Measurements from ENCODE around the gene COL18A1.
"Not testable (repeated sequence)": the region's sequence is repeated elsewhere in the genome, so short reads cannot be mapped to it uniquely, and the experiment has no call there.

Gene COL18A1

DNA sequence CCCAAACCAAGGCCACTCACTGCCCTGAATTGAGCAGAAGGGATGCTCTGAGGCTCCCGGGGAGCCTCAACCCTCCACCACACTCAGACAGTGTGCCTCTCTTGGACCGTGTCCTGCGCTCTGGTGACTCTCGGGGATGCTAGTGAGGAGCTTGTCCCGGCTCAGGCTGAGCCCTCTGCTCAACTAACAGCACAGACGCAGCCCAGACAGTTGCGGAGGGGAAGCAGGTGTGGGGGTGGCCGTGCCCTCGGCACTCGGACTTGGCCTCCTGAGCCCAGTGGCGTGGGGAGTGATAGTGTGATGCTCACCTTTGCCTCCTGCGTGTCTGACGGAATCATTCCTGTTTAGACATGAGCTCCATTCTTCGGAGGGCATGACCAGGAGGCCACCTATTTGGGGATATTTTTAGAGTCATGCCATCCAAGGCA lies 152.7 kb downstream of the COL18A1 start:
- no peak for DNase-seq (ENCODE audit: low read depth in 2 of 2)

DNA sequence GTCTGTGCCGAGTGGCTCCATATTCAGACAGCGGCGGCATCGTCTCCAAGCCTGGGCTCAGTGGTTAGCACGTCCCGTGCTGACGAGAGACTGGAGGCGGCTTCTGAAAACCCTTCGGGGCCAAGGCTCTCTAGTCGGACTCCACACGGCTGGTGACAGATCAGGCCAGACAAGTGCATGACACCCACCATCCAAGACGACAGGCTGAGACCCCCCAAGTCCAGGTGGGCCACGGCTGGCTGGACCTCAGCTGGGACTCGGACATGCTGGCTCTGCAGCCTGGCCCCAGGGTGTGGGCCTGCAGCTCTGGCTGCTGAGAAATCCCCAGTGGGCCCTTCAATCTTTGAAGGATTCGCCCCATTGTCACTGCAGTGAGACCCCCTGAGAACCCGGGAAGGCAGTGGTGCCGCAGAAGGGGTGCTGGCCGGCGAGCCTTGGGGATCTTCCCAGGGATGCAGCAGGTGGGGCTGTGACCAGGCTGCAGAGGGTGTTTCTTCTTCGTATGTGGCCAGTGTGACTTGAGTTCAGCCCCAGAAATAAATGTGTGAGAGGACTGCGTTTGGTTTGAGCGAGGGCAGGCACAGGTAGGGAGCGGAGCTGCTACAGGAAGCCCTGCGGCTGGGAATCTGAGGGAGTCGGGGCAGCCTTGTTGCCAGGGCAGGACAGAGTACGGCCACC lies 153.2 kb downstream of the COL18A1 start:
- no peak for DNase-seq (ENCODE audit: low read depth in 2 of 2)

DNA sequence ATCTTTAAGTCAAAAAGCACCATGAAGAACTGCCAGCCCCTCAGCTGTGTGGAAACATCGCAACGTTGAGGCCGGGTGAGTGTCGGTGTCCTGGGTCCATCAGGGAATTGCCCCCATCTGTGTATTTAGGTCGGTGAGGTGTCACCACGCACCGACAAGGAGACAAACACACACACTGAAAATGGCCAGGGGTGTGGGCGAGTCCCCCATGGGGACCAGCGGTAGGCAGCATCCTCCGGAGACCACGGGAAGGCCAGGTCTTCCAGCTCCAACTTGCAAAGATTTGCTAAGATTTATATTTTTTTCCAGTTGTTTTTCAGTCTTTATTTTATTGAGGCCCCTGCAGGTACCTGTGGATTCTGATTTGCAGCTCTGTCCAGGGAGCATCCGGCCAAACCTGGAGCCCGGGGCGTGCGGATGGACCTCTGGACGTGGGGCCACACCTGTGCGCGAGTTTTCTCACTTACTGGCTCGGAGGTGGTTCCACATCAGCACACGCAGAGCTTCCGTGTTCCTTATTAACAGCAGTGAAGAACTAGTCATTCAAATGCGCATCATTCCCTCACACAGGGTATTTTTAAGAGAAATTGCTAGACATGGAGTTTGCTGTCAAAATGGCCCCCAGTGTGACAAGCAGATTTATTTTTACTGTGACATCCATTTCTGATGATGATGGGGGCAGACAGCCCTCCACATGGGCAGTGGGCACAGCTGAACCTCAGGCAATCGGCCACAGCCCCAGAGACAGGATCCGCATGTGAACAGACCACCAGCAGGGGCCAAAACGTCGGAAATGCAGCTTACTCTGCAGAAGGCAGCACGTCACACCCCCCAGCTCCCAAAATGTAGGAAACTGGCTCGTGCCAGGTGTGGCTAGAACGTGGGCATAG lies 154.5 kb downstream of the COL18A1 start:
- DNase-seq (ENCODE audit: low read depth in 2 of 2) = no peak

DNA sequence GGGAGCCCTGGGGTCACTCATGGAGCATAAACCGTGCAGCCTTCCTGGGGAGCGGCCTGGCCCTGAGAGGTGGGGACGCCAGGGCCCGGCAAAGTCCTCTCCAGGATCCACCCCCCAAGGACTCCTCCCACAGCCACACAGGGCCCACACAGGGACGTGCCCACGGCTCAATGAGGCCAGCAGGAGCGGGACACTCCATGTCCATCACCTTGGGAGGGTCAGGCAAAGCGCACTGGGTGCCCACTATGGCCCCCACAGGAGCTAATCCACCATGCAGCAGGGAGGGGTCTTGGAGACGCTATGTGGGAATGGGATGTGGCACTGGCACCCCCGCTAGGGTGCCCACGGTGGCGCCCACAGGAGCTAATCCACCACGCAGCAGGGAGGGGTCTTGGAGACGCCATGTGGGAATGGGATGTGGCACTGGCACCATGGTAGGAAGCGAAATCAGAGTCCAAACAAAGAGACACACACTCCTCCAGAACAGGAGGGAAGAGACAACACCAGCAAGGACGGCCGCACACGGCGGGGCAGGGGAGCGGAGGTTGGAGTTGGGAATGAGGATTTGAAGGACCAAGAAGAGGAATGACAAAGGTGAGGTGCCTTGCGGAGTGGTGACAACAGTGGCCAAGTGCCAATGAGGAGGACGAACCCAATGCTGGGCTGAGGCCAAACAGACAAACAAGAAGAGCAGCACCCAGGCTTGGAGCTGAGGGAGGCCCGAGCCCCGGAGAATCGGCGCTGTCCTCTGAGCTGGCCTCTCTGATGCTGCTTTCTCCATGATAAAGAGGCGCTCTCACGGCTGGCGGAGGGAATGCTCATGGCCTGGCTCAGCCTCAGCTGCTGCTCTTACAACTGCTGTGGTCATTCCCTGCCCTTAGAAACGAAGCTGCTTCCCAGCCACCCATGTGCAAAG lies 155.4 kb downstream of the COL18A1 start:
- DNase-seq (ENCODE audit: low read depth in 2 of 2) = no peak

DNA sequence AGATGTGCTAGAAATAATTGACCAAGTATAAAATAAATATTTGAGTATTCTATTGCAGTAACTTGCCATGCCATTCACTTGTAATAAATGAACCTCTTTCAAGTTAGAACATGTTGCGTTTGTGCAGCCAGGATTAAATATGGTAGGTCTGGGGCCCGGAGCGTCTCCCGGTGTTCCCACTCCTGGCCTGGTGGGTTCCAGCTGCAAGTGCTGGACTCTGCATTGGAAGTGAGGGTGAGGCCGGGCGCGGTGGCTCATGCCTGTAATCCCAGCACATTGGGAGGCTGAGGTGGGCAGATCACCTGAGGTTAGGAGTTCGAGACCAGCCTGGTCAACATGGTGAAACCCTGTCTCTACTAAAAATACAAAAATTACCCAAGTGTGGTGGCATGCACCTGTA lies 156.3 kb downstream of the COL18A1 start:
- not testable (repeated sequence) for DNase-seq (ENCODE audit: low read depth in 2 of 2)

DNA sequence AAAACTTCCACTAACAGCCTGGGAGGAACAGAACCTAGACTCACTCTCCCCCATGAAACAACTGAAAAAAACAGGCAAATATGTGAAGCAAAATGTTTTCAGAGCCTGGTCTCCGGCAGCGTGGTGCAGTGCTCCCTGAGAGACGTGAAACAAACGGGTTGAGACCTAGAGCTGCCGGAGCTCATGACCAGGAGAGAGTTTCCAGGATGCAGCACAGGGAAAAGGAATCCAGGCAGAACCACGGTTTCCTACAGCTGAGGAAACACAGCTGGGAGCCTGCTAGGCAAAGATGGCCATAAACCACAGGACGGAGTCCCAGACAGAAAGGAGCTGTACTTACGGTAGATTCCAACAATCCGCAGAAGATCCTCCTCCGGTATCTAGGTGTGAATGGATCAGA lies 157.4 kb downstream of the COL18A1 start:
- no peak for DNase-seq (ENCODE audit: low read depth in 2 of 2)

DNA sequence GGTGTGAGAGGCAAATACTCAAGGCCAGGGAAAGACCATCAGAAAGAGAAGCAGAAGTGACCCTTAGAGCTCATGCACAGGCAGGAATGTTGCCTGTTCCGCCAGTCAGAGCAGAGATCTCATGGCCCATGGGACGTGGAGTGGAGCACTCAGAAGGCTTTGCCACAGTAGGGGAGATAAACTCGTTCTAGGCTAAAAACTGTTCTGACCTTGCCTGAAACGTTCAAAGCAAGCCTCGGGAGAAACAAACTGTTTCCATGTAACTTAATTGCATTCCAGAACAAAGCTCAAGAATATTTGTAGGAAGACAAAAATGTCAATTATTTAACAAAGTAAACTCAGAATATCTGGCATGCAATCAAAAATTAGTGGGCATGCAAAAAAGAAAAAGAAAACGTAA lies 158.0 kb downstream of the COL18A1 start:
- no peak for DNase-seq (ENCODE audit: low read depth in 2 of 2)

Measured in stimulated activated CD8-positive, alpha-beta memory T cell treated with anti-CD3 and anti-CD28 coated beads, Interleukin-7, amount 100 ng/mL, for 1 hour (primary cell).